Activated B cell treated with CpG ODN at 0.5 μM for 24 hours (primary cell): Measurements from ENCODE around the gene ADCY10. TPM values are rescaled to one million over a fixed set of nuclear protein-coding genes. Genes with fewer than 3 reads are reported as not detected.

Source experiments
- ATAC-seq: fragments of 200-7000 bp; cut with Tn5 transposase; one replicate; pipeline ENCODE4 v1.10.0; 2021; ENCODE audit warnings: low read depth, mild to moderate bottlenecking, moderate library complexity
- CTCF ChIA-PET: fragments of 350-600 bp; sonication (Branson Sonifier 250); formaldehyde crosslinking; loops from one replicate; lab custom pipeline; 2021; ENCODE audit warnings: antibody characterized with exemption; lab: Charles Lee
- POLR2A ChIA-PET: fragments of 350-600 bp; sonication (Branson Sonifier 250); formaldehyde crosslinking; loops from one replicate; lab custom pipeline; 2021; ENCODE audit warnings: antibody characterized with exemption; lab: Charles Lee
- DNase-seq: peaks from one replicate; pipeline ENCODE4 v3.0.0; 2022
- H3K27ac Mint-ChIP-seq: one replicate; pipeline ENCODE4 v1.8.0; 2020; ENCODE audit warnings: mixed read lengths
- H3K27me3 Mint-ChIP-seq: one replicate; pipeline ENCODE4 v1.8.0; 2021; ENCODE audit warnings: mixed read lengths
- H3K36me3 Mint-ChIP-seq: one replicate; pipeline ENCODE4 v1.8.0; 2021; ENCODE audit warnings: low read depth, mixed read lengths
- H3K4me1 Mint-ChIP-seq: one replicate; pipeline ENCODE4 v1.8.0; 2021; ENCODE audit warnings: mixed read lengths
- H3K4me3 Mint-ChIP-seq: one replicate; pipeline ENCODE4 v1.8.0; 2020; ENCODE audit warnings: mild to moderate bottlenecking, mixed read lengths
- H3K9me3 Mint-ChIP-seq: one replicate; pipeline ENCODE4 v1.8.0; 2020; ENCODE audit warnings: mixed read lengths
- intact Hi-C: fragments of 100-400 bp; cut with micrococcal nuclease; formaldehyde crosslinking; loops from one replicate; pipeline ENCODE4 v1.15.1; 2024
- total RNA-seq: library from RNA; stranded (reverse); gene quantifications from 2 replicates; pipeline ENCODE4 v1.2.3, GENCODE V29; 2022
- TF ChIP-seq, protein P1 (sequence below): fragments of 200-600 bp; IDR thresholded peaks from one replicate; pipeline ENCODE4 v1.8.0; 2022; ENCODE audit warnings: antibody characterized with exemption, mild to moderate bottlenecking

ADCY10 gene
- total RNA-seq, 1 donor from 2014 or later: 0.20 TPM

DNA sequence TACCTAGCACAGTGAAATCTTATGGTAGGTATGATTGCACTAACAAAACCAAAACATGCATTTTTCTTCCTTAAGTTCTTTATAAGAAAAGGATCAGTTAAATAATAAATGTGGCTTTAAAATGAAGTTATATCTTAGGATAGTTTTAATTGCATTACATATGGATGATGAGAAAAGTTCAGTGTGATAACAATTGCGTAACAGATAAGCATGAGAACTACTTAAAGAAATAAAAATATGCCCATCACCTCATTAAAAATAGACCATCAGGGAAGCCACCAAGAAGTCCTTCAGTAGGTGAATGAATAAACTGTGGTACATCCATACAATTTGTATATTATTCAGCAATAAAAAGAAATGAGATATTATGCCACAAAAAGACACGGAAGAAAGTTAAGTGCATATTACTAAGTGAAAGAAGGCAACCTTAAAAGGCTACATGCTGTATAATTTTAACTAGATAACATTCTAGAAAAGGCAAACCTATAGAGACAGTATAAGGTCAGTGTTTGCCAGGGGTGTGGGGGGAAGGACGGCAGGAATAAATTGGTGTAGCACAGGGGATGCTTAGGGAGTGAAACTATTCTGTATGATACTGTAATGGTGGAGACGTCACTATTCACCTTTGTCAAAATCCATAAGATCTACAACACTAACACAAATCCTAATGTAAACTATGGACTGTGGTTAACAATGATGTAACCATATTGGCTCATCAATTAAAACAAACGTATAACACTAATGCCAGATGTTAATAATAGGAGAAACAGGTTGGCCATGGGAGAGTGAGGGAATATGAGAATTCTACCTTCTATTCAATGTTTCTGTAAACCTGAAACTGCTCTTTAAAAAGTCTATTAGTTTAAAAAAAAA is 149.2 kb downstream of the ADCY10 start:
- intact Hi-C loops: no loop called here
- ATAC-seq: no peak
- CTCF ChIA-PET: no interaction called here
- H3K27ac Mint-ChIP-seq: no peak overlapping the region
- TF ChIP-seq, protein P1, sequence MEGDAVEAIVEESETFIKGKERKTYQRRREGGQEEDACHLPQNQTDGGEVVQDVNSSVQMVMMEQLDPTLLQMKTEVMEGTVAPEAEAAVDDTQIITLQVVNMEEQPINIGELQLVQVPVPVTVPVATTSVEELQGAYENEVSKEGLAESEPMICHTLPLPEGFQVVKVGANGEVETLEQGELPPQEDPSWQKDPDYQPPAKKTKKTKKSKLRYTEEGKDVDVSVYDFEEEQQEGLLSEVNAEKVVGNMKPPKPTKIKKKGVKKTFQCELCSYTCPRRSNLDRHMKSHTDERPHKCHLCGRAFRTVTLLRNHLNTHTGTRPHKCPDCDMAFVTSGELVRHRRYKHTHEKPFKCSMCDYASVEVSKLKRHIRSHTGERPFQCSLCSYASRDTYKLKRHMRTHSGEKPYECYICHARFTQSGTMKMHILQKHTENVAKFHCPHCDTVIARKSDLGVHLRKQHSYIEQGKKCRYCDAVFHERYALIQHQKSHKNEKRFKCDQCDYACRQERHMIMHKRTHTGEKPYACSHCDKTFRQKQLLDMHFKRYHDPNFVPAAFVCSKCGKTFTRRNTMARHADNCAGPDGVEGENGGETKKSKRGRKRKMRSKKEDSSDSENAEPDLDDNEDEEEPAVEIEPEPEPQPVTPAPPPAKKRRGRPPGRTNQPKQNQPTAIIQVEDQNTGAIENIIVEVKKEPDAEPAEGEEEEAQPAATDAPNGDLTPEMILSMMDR: no peak
- no peaks in the 10 kb centered on the region for H3K9me3 Mint-ChIP-seq
- peaks cover 11% of the 10 kb centered on the region for H3K4me1 Mint-ChIP-seq
- POLR2A ChIA-PET: interaction anchor here (0.7 kb wide), 1 partner anchor 50 kb away, joined by 3 read pairs; no protein-coding TSS in a partner anchor
- no peaks in the 10 kb centered on the region for H3K27me3 Mint-ChIP-seq
- peaks cover 36% of the 10 kb centered on the region for H3K36me3 Mint-ChIP-seq
- no peak for DNase-seq
- H3K4me3 Mint-ChIP-seq: no peak overlapping the region

DNA sequence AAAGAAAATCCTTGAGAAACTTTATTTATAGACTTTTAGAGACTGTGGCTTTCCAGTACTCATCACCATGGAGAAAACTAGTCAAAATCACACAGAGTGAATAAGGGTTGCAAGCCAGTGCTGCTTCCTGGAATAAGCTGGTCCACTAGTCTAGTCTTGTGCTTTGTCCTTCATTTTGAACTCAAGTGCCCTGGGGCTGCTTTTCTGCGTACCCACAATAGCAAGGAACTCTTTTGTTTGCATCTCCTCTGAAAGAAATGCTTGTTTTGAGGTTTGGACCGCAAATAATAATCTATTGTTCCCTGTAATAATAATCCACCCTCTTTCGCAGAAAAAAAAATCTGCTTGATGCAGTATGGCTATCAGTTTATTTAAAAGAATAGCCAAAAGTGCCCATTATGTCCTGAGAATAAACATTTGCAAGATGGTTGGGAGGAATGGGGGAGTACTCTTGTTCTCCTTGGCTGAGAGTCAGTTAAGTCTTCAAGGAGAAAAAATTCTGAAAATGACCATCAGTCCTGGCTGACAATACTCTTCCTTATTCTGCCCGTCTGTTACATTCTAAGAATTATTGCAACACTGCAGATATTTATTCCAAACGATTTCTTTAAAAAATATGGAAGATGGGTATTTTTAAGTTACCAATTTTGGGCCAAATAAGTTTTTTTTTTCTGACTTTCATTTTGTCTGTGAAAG is 150.3 kb downstream of the ADCY10 start:
- peaks cover 13% of the 10 kb centered on the region for H3K4me1 Mint-ChIP-seq
- H3K36me3 Mint-ChIP-seq: peaks cover 25% of the 10 kb centered on the region
- H3K4me3 Mint-ChIP-seq: no peak overlapping the region
- ChIA-PET CTCF (no interaction called here), POLR2A (no interaction called here)
- no peaks in the 10 kb centered on the region for H3K9me3 Mint-ChIP-seq
- no peak for ATAC-seq
- H3K27ac Mint-ChIP-seq: no peak overlapping the region
- DNase-seq: no peak
- H3K27me3 Mint-ChIP-seq: no peaks in the 10 kb centered on the region
- TF ChIP-seq, protein P1: no peak
- intact Hi-C loops: no loop called here

- Mint-ChIP-seq H3K36me3 (peaks cover 12% of the 10 kb centered on the region), H3K4me3 (no peak overlapping the region), H3K27ac (no peak overlapping the region), H3K4me1 (peaks cover 23% of the 10 kb centered on the region), H3K9me3 (no peaks in the 10 kb centered on the region), H3K27me3 (no peaks in the 10 kb centered on the region)
- TF ChIP-seq, protein P1: no peak
- ChIA-PET CTCF (no interaction called here), POLR2A (interaction anchor here (2.0 kb wide), 1 partner anchor 9 kb away, joined by 8 read pairs; no protein-coding TSS in a partner anchor)
- no peak for ATAC-seq
- intact Hi-C loops: no loop called here
- DNase-seq: no peak
Observed at GRCh38 chr1:167762061-167762746, 151.7 kb downstream of the ADCY10 start.

- TF ChIP-seq, protein P1: no peak
- CTCF ChIA-PET: no interaction called here
- Mint-ChIP-seq H3K9me3 (no peaks in the 10 kb centered on the region), H3K4me3 (no peak overlapping the region), H3K4me1 (peaks cover 31% of the 10 kb centered on the region), H3K27me3 (no peaks in the 10 kb centered on the region), H3K36me3 (peaks cover 5% of the 10 kb centered on the region), H3K27ac (no peak overlapping the region)
- POLR2A ChIA-PET: interaction anchor here (2.0 kb wide), 1 partner anchor 8 kb away, joined by 8 read pairs; no protein-coding TSS in a partner anchor
- ATAC-seq (no peak), DNase-seq (no peak)
- intact Hi-C loops: no loop called here
Observed at GRCh38 chr1:167761400-167761799, 152.5 kb downstream of the ADCY10 start.

Other genes starting within 250 kb of the ADCY10 start
- gene MPZL1, start 192.2 kb downstream of the ADCY10 start, total RNA-seq: 27.2 and 27.4 TPM in 2 replicates
- gene DCAF6, start 22.5 kb upstream of the ADCY10 start, total RNA-seq: 23.1 and 32.9 TPM in 2 replicates
- 27.5 and 28.6 TPM in 2 replicates for gene MPC2, start 22.9 kb upstream of the ADCY10 start, total RNA-seq
- gene GPR161, start 222.8 kb upstream of the ADCY10 start, total RNA-seq: 0.04 and 0.32 TPM in 2 replicates